Fibroblast of lung (primary cell): ENCODE results near the gene CENPV. TPM values are rescaled to one million over a fixed set of nuclear protein-coding genes. Genes with fewer than 3 reads are reported as not detected.

ENCODE experiments used
- DNase-seq, 2 donors: peaks; one replicate each; pipeline versions ENCODE4 v3.0.0 to v3.0.0-alpha.2; 2010; ENCODE audit warnings: low read depth in 2 of 2
- H2AFZ ChIP-seq: 2 replicates; pipeline ENCODE4 v1.5.1; 2012; ENCODE audit warnings: low read length, control low read depth, inconsistent platforms
- H3K27ac ChIP-seq: 2 replicates; pipeline ENCODE4 v1.5.1; 2011; ENCODE audit warnings: low read length, control low read depth; ENCODE audit not compliant: insufficient read depth
- H3K27me3 ChIP-seq: 2 replicates; pipeline ENCODE4 v1.5.1; 2011; ENCODE audit warnings: mild to moderate bottlenecking, low read length; ENCODE audit not compliant: control insufficient read depth, insufficient read depth
- H3K36me3 ChIP-seq: 2 replicates; pipeline ENCODE4 v1.5.1; 2011; ENCODE audit warnings: low read length; ENCODE audit not compliant: control insufficient read depth, insufficient read depth
- H3K4me1 ChIP-seq: 2 replicates; pipeline ENCODE4 v1.5.1; 2011; ENCODE audit warnings: low read length; ENCODE audit not compliant: control insufficient read depth, insufficient read depth; ENCODE audit errors: extremely low read depth
- H3K4me2 ChIP-seq: 2 replicates; pipeline ENCODE4 v1.5.1; 2011; ENCODE audit warnings: low read length, control low read depth; ENCODE audit not compliant: insufficient read depth; ENCODE audit errors: extremely low read depth
- H3K4me3 ChIP-seq, 4 experiments: fragments of 200-600 bp in 1 of 4; sonication (generic) in 1 of 4; replicated peaks in 1 of 4; 2 replicates each; pipeline ENCODE4 v1.5.1; 2011 to 2016; ENCODE audit warnings: low read length in 4 of 4, low read depth in 3 of 4, mild to moderate bottlenecking in 3 of 4, control low read depth in 2 of 4, inconsistent platforms in 1 of 4, mixed read lengths in 1 of 4; ENCODE audit not compliant: insufficient read depth in 1 of 4; ENCODE audit errors: control extremely low read depth in 1 of 4
- H3K79me2 ChIP-seq: 2 replicates; pipeline ENCODE4 v1.5.1; 2012; ENCODE audit warnings: mild to moderate bottlenecking, low read length, inconsistent platforms; ENCODE audit not compliant: control insufficient read depth, insufficient read depth
- H3K9ac ChIP-seq: 2 replicates; pipeline ENCODE4 v1.5.1; 2011; ENCODE audit warnings: mild to moderate bottlenecking, low read length, control low read depth; ENCODE audit not compliant: insufficient read depth
- H3K9me3 ChIP-seq: 2 replicates; pipeline ENCODE4 v1.5.1; 2012; ENCODE audit warnings: low read depth, low read length; ENCODE audit not compliant: control insufficient read depth, insufficient read depth
- H4K20me1 ChIP-seq: 2 replicates; pipeline ENCODE4 v1.5.1; 2011; ENCODE audit warnings: low read length; ENCODE audit not compliant: control insufficient read depth, insufficient read depth; ENCODE audit errors: extremely low read depth
- EZH2 ChIP-seq: IDR thresholded peaks from 2 replicates; pipeline ENCODE4 v1.5.1; 2012; ENCODE audit warnings: low read length, control low read depth, mild to moderate bottlenecking; ENCODE audit errors: missing control alignments
- polyA plus RNA-seq, 2 donors: library from polyadenylated mRNA; depleted of rRNA in 1 of 2; stranded (reverse) in 1 of 2; unstranded in 1 of 2; fragments of >200 nt; gene quantifications; 2 replicates each; pipeline ENCODE4 v1.2.1, GENCODE V29; 2011 to 2012; ENCODE audit warnings: missing spikeins in 1 of 2
- total RNA-seq: library from RNA; depleted of rRNA; stranded (reverse); fragments of >200 nt; gene quantifications from 2 replicates; pipeline ENCODE4 v1.2.1, GENCODE V29; 2014
- TF ChIP-seq, protein P1 (sequence below), 2 donors: IDR thresholded peaks in 1 of 2; conservative IDR thresholded peaks in 1 of 2; 1 replicate in 1 of 2; 2 replicates in 1 of 2; pipeline ENCODE4 v1.5.1; 2011 to 2012; ENCODE audit warnings: low read length in 2 of 2, control low read depth in 1 of 2, inconsistent platforms in 1 of 2, low read depth in 1 of 2, mild to moderate bottlenecking in 1 of 2

CENPV gene
- total and polyA plus RNA-seq, 2 donors (not counting 1 experiment from before 2014, with no cell fraction given), result 9.2 to 25.1 TPM

DNA sequence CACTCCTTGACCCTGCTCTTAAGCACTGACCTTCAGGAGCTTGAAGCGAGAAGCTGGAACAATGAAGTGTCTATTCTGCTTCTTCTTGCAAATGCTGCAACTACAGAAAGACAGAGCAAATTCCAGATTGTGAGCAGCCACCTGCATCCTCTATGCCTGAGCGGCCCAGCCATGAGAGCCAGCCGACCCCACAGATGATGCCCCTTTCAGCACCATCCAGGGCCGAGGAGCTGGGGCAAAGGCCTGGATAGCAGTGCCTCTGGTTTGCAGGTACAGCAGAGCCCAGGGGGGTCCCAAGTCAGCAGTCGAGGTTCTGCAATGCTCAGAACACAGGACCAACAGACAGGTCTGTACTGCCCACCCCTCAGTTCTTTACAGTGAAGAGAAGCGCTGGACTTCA is 4.7 kb downstream of the CENPV start:
- no peak overlapping the region for H3K4me3 ChIP-seq
- H2AFZ ChIP-seq, result no peak overlapping the region
- DNase-seq, result no peak
- H3K4me2 ChIP-seq, result no peak overlapping the region
- H3K27me3 ChIP-seq, result no peaks in the 10 kb centered on the region
- H3K36me3 ChIP-seq, result peaks cover 3% of the 10 kb centered on the region
- H3K4me1 ChIP-seq, result no peaks in the 10 kb centered on the region
- no peak overlapping the region for H3K9ac ChIP-seq
- no peaks in the 10 kb centered on the region for H3K79me2 ChIP-seq
- H3K9me3 ChIP-seq, result no peaks in the 10 kb centered on the region
- TF ChIP-seq, protein P1, sequence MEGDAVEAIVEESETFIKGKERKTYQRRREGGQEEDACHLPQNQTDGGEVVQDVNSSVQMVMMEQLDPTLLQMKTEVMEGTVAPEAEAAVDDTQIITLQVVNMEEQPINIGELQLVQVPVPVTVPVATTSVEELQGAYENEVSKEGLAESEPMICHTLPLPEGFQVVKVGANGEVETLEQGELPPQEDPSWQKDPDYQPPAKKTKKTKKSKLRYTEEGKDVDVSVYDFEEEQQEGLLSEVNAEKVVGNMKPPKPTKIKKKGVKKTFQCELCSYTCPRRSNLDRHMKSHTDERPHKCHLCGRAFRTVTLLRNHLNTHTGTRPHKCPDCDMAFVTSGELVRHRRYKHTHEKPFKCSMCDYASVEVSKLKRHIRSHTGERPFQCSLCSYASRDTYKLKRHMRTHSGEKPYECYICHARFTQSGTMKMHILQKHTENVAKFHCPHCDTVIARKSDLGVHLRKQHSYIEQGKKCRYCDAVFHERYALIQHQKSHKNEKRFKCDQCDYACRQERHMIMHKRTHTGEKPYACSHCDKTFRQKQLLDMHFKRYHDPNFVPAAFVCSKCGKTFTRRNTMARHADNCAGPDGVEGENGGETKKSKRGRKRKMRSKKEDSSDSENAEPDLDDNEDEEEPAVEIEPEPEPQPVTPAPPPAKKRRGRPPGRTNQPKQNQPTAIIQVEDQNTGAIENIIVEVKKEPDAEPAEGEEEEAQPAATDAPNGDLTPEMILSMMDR (conservative IDR thresholded peaks at IDR 0.05 in 1 of 2, IDR thresholded peaks at IDR 0.05 in 1 of 2; ENCODE audit: low read depth in 1 of 2, low read length in 2 of 2), result no peak
- TF ChIP-seq EZH2, result no peak
- H4K20me1 ChIP-seq, result no peaks in the 10 kb centered on the region
- no peak overlapping the region for H3K27ac ChIP-seq

DNA sequence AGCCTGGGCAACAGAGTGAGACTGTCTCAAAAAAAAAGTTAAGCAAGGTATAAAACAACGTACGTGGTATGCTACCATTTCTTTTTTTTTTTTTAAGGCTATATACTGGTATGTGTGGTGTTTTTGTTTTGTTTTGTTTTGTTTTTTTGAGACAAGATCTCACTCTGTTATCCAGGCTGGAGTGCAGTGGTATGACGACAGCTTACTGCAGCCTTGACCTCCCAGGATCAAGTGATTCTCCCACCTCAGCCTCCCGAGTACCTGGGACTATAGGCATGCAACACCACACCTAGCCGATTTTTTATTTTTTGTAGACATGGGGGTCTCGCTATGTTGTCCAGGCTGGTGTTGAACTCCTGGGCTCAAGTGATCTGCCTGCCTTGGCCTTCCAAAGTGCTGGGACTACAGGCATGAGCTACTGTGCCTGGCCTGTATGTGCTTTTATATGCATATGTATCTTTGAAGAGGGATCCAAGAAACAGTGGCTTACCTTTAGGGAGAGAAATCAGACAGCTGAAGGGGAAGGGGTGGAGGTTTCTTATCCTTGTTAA is 6.5 kb downstream of the CENPV start:
- Histone ChIP-seq H3K4me2 (no peak overlapping the region), H3K9ac (no peak overlapping the region), H4K20me1 (no peaks in the 10 kb centered on the region), H3K36me3 (peaks cover 5% of the 10 kb centered on the region), H2AFZ (no peak overlapping the region), H3K4me1 (no peaks in the 10 kb centered on the region), H3K9me3 (no peaks in the 10 kb centered on the region), H3K27me3 (no peaks in the 10 kb centered on the region), H3K79me2 (no peaks in the 10 kb centered on the region), H3K27ac (no peak overlapping the region), H3K4me3 (no peak overlapping the region)
- no peak for TF ChIP-seq EZH2
- TF ChIP-seq, protein P1 (conservative IDR thresholded peaks at IDR 0.05 in 1 of 2, IDR thresholded peaks at IDR 0.05 in 1 of 2; ENCODE audit: low read depth in 1 of 2, low read length in 2 of 2), result no peak
- DNase-seq, result no peak

DNA sequence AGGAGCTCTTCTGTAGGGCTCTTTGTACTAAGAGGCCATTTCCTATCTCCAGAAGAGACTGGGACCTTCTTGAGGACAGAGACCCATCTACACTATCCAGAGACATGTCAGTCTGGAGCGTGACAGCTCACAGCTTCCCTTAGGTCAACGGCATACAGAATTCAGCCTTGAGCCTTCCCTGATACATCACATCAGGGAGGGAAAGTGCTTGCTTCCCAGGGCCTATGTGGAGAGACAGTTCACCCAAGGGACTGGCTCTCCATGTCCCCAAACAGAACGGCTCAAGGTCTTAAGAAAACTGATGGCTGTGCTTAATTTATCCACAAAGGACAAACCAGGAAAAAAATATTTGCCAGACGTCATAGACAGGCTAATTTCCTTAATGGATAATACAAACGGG is 7.7 kb downstream of the CENPV start:
- DNase-seq, result no peak
- Histone ChIP-seq H4K20me1 (no peaks in the 10 kb centered on the region), H3K4me3 (no peak overlapping the region), H3K36me3 (peaks cover 5% of the 10 kb centered on the region), H3K9me3 (no peaks in the 10 kb centered on the region), H3K27ac (no peak overlapping the region), H3K4me1 (no peaks in the 10 kb centered on the region), H3K79me2 (no peaks in the 10 kb centered on the region), H2AFZ (no peak overlapping the region), H3K4me2 (no peak overlapping the region), H3K9ac (no peak overlapping the region), H3K27me3 (no peaks in the 10 kb centered on the region)
- TF ChIP-seq, protein P1 (conservative IDR thresholded peaks at IDR 0.05 in 1 of 2, IDR thresholded peaks at IDR 0.05 in 1 of 2; ENCODE audit: low read depth in 1 of 2, low read length in 2 of 2), result no peak
- no peak for TF ChIP-seq EZH2
